Gastrocnemius medialis (tissue), 4 donors: ENCODE results near the gene BARX2. TPM values are rescaled to one million over a fixed set of nuclear protein-coding genes. Genes with fewer than 3 reads are reported as not detected.

Experiments used
- ATAC-seq, 2 donors: fragments of 150-250 bp; one replicate each; pipeline ENCODE4 v1.9.1; 2016
- DNase-seq, 2 donors: peaks; one replicate each; pipeline ENCODE4 v3.0.0-alpha.2; 2019
- H3K27ac ChIP-seq, 4 donors: fragments of 200-600 bp; sonication (generic); 1 replicate in 1 of 4; 2 replicates in 3 of 4; pipeline ENCODE4 v1.5.1; 2016 to 2018; ENCODE audit warnings: mild to moderate bottlenecking in 2 of 4, moderate library complexity in 1 of 4
- H3K27me3 ChIP-seq, 3 donors: fragments of 200-600 bp; sonication (generic) in 2 of 3; 1 replicate in 1 of 3; 2 replicates in 2 of 3; pipeline versions ENCODE4 v1.5.1 to v1.6.0; 2016 to 2019; ENCODE audit warnings: mild to moderate bottlenecking in 1 of 3, moderate library complexity in 1 of 3
- H3K36me3 ChIP-seq, 2 donors: fragments of 200-600 bp; sonication (generic) in 1 of 2; one replicate each; pipeline ENCODE4 v1.5.1; 2017 to 2018
- H3K4me1 ChIP-seq, 2 donors: fragments of 200-600 bp; sonication (generic) in 1 of 2; one replicate each; pipeline ENCODE4 v1.5.1; 2016 to 2017; ENCODE audit warnings: mild to moderate bottlenecking in 2 of 2
- H3K4me3 ChIP-seq, 4 donors: fragments of 200-600 bp; sonication (generic) in 3 of 4; 1 replicate in 1 of 4; 2 replicates in 3 of 4; pipeline ENCODE4 v1.5.1; 2016 to 2019; ENCODE audit warnings: mild to moderate bottlenecking in 2 of 4
- H3K9me3 ChIP-seq, 3 donors: fragments of 200-600 bp; sonication (generic) in 2 of 3; 1 replicate in 1 of 3; 2 replicates in 2 of 3; pipeline ENCODE4 v1.5.1; 2016 to 2019
- POLR2A ChIP-seq, 2 donors: fragments of 450-650 bp; IDR thresholded peaks; one replicate each; pipeline ENCODE4 v1.6.1; 2017; ENCODE audit warnings: antibody characterized with exemption in 2 of 2, mild to moderate bottlenecking in 2 of 2, moderate library complexity in 2 of 2
- in situ Hi-C, 4 donors: fragments of 200-750 bp; cut with MboI; loops; one replicate each; pipeline versions ENCODE4 v1.15.0 to v1.8.0; 2017; ENCODE audit warnings: low sequenced_read_pairs in 4 of 4
- intact Hi-C: fragments of 100-400 bp; cut with DNase I; formaldehyde crosslinking; loops from one replicate; pipeline ENCODE4 v1.15.1; 2023; ENCODE audit warnings: low total_unique reads
- total RNA-seq, 4 donors: library from RNA; depleted of rRNA; stranded (reverse); fragments of >200 nt; gene quantifications; one replicate each; pipeline versions ENCODE4 v1.1.0 to v1.2.3, GENCODE V29; 2016
- TF ChIP-seq, protein P1 (sequence below), 5 experiments: fragments of 450-650 bp in 3 of 5; fragments of 200-600 bp in 2 of 5; sonication (generic) in 2 of 5; IDR thresholded peaks in 4 of 5; conservative IDR thresholded peaks in 1 of 5; 1 replicate in 4 of 5; 2 replicates in 1 of 5; pipeline ENCODE4 v1.5.1; 2016 to 2019; ENCODE audit warnings: antibody characterized with exemption in 5 of 5, mild to moderate bottlenecking in 3 of 5, moderate library complexity in 3 of 5

Gene BARX2
- total RNA-seq, 4 donors from 2014 or later = 1.2 to 4.4 TPM; not detected in 2

GRCh38 chr11:129455101-129455500, 79.5 kb downstream of the BARX2 start:
- ATAC-seq = no peak
- Histone ChIP-seq H3K4me3 (no peak overlapping the region), H3K27ac (no peak overlapping the region), H3K36me3 (no peaks in the 10 kb centered on the region), H3K27me3 (no peaks in the 10 kb centered on the region), H3K4me1 (no peaks in the 10 kb centered on the region), H3K9me3 (no peaks in the 10 kb centered on the region)
- DNase-seq = no peak
- TF ChIP-seq, protein P1, sequence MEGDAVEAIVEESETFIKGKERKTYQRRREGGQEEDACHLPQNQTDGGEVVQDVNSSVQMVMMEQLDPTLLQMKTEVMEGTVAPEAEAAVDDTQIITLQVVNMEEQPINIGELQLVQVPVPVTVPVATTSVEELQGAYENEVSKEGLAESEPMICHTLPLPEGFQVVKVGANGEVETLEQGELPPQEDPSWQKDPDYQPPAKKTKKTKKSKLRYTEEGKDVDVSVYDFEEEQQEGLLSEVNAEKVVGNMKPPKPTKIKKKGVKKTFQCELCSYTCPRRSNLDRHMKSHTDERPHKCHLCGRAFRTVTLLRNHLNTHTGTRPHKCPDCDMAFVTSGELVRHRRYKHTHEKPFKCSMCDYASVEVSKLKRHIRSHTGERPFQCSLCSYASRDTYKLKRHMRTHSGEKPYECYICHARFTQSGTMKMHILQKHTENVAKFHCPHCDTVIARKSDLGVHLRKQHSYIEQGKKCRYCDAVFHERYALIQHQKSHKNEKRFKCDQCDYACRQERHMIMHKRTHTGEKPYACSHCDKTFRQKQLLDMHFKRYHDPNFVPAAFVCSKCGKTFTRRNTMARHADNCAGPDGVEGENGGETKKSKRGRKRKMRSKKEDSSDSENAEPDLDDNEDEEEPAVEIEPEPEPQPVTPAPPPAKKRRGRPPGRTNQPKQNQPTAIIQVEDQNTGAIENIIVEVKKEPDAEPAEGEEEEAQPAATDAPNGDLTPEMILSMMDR (IDR thresholded peaks at IDR 0.05 in 4 of 5, conservative IDR thresholded peaks at IDR 0.05 in 1 of 5) = no peak
- TF ChIP-seq POLR2A (IDR thresholded peaks at IDR 0.05) = no peak
- intact Hi-C loops = no loop called here
- in situ Hi-C loops = no loop called here

GRCh38 chr11:129455756-129456655, 80.4 kb downstream of the BARX2 start:
- H3K4me3 ChIP-seq = no peak overlapping the region
- DNase-seq (no peak), ATAC-seq (no peak)
- H3K27ac ChIP-seq = no peak overlapping the region
- H3K27me3 ChIP-seq = no peaks in the 10 kb centered on the region
- intact Hi-C loops (no loop called here), in situ Hi-C loops (no loop called here)
- no peaks in the 10 kb centered on the region for H3K9me3 ChIP-seq
- TF ChIP-seq POLR2A (IDR thresholded peaks at IDR 0.05) = no peak
- TF ChIP-seq, protein P1 (IDR thresholded peaks at IDR 0.05 in 4 of 5, conservative IDR thresholded peaks at IDR 0.05 in 1 of 5) = no peak
- no peaks in the 10 kb centered on the region for H3K36me3 ChIP-seq
- H3K4me1 ChIP-seq = no peaks in the 10 kb centered on the region

GRCh38 chr11:129457321-129457720, 81.7 kb downstream of the BARX2 start:
- Histone ChIP-seq H3K36me3 (no peaks in the 10 kb centered on the region), H3K9me3 (no peaks in the 10 kb centered on the region), H3K4me3 (no peak overlapping the region), H3K27me3 (no peaks in the 10 kb centered on the region), H3K27ac (no peak overlapping the region), H3K4me1 (no peaks in the 10 kb centered on the region)
- TF ChIP-seq, protein P1 (IDR thresholded peaks at IDR 0.05 in 4 of 5, conservative IDR thresholded peaks at IDR 0.05 in 1 of 5) = no peak
- no peak for TF ChIP-seq POLR2A (IDR thresholded peaks at IDR 0.05)
- DNase-seq = no peak
- intact Hi-C loops (no loop called here), in situ Hi-C loops (no loop called here)
- no peak for ATAC-seq

DNA sequence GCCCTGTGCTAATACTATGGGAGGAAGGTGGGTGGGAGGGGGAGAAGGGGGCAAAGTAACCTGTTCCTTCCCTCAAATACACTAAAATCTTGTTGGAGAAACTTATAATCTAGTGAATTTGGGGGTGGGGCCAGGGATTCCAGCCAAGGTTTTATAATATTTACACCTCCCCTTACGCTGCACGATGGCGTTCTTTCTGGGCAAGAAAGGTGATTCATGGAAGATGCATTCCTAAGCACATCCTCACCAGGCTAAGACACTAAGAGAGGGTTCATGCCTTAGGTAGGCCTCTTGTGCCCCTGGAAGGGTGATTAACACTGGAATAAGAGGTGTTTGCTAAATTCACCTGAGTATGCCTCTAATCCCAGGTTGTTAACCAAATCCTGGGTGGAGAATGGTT, 82.6 kb downstream of the BARX2 start:
- no peak overlapping the region for H3K27ac ChIP-seq
- intact Hi-C loops (no loop called here), in situ Hi-C loops (no loop called here)
- no peaks in the 10 kb centered on the region for H3K9me3 ChIP-seq
- H3K4me3 ChIP-seq = no peak overlapping the region
- no peak for ATAC-seq
- no peak for TF ChIP-seq POLR2A (IDR thresholded peaks at IDR 0.05)
- TF ChIP-seq, protein P1 (IDR thresholded peaks at IDR 0.05 in 4 of 5, conservative IDR thresholded peaks at IDR 0.05 in 1 of 5) = no peak
- no peaks in the 10 kb centered on the region for H3K36me3 ChIP-seq
- H3K4me1 ChIP-seq = no peaks in the 10 kb centered on the region
- DNase-seq = no peak
- H3K27me3 ChIP-seq = no peaks in the 10 kb centered on the region
